Suprapubic skin (tissue), 4 donors: ENCODE data around the gene TAP2.

Source experiments
- EP300 ChIP-seq: sonication (generic); formaldehyde crosslinking; IDR thresholded peaks from one replicate; pipeline ENCODE4 v1.6.1; 2017; ENCODE audit warnings: antibody characterized with exemption
- POLR2A ChIP-seq, 2 donors: fragments of 450-650 bp; IDR thresholded peaks; one replicate each; pipeline ENCODE4 v1.6.1; 2017; ENCODE audit warnings: antibody characterized with exemption in 2 of 2, mild to moderate bottlenecking in 2 of 2, moderate library complexity in 2 of 2
- POLR2AphosphoS5 ChIP-seq, 3 donors: sonication (generic); formaldehyde crosslinking; IDR thresholded peaks; one replicate each; pipeline ENCODE4 v1.6.1; 2017; ENCODE audit warnings: antibody characterized with exemption in 3 of 3
- TF ChIP-seq, protein P1 (sequence below), 2 donors: fragments of 200-600 bp in 1 of 2; fragments of 450-650 bp in 1 of 2; sonication (generic) in 1 of 2; IDR thresholded peaks; one replicate each; pipeline ENCODE4 v1.5.1; 2016 to 2019; ENCODE audit warnings: antibody characterized with exemption in 2 of 2, mild to moderate bottlenecking in 1 of 2, moderate library complexity in 1 of 2

DNA sequence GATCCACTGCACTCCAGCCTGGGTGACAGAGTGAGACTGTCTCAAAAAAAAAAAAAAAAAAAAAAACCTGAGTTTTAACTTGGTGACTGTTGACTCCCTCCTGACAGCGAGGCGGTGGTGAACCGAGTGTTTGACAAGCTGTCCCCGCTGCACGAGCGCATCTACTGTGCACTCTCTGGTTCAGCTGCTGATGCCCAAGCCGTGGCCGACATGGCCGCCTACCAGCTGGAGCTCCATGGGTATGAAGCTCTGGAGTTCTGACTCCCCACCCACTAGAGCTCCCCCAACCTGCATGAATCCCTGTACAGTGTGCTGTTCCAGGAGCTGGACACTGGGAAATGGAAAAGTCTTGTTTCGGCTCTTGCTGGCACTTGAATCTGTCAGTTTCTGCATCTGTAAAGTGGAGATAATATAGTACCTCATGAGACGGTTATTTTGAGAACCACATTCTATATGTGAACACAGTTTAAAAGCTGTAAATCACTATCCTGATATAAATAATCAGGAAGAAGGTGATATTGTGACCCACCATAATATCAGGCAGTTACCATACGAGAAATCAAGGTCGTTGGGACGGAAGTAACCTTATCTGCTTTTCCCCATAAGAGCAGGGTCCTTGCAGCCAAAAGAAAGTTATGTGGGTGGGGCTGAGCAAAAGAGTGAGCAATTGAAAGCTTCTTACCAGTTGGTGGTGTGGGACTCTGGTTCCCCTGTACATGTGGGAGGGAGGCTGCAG is 18.8 kb upstream of the TAP2 start:
- TF ChIP-seq EP300: no peak
- TF ChIP-seq, protein P1, sequence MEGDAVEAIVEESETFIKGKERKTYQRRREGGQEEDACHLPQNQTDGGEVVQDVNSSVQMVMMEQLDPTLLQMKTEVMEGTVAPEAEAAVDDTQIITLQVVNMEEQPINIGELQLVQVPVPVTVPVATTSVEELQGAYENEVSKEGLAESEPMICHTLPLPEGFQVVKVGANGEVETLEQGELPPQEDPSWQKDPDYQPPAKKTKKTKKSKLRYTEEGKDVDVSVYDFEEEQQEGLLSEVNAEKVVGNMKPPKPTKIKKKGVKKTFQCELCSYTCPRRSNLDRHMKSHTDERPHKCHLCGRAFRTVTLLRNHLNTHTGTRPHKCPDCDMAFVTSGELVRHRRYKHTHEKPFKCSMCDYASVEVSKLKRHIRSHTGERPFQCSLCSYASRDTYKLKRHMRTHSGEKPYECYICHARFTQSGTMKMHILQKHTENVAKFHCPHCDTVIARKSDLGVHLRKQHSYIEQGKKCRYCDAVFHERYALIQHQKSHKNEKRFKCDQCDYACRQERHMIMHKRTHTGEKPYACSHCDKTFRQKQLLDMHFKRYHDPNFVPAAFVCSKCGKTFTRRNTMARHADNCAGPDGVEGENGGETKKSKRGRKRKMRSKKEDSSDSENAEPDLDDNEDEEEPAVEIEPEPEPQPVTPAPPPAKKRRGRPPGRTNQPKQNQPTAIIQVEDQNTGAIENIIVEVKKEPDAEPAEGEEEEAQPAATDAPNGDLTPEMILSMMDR (IDR thresholded peaks at IDR 0.05): no peak
- TF ChIP-seq POLR2AphosphoS5 (IDR thresholded peaks at IDR 0.05): no peak
- TF ChIP-seq POLR2A (IDR thresholded peaks at IDR 0.05): no peak
